Measurements from ENCODE around the gene TFIP11. TPM values are rescaled to one million over a fixed set of nuclear protein-coding genes. Genes with fewer than 3 reads are reported as not detected.

The TFIP11 gene
- total RNA-seq, 1 donor from 2014 or later = 11.6 TPM

DNA sequence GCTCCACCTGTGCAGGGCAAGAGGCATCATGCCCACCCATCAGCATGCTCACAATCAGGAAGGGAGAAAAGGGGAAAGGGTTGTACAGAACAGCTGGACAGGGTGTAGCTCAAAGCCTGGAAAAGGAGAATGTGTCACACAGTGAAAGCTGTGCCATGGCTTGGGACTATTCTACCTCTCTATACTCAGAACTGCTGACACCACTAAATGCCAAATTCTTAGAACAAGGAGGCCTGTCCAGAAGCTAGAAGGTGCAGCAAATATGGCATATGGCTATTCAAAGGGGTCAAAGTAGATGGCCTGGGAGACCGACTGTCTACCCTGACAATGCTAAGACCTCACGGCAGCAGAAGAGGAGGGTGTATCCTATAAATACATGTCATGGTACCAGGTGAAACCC is 41.5 kb downstream of the TFIP11 start:
- Histone ChIP-seq H3K27me3 (no peaks in the 10 kb centered on the region), H3K4me1 (no peaks in the 10 kb centered on the region), H3K4me3 (no peak overlapping the region), H3K9me3 (no peaks in the 10 kb centered on the region), H3K27ac (no peak overlapping the region), H3K36me3 (peaks cover 62 to 98% of the 10 kb centered on the region in 2 donors)
- intact Hi-C loops (cut with DNase I) = no loop called here
- TF ChIP-seq CTCF (IDR thresholded peaks at IDR 0.05) = no peak
- DNase-seq (ENCODE audit: low spot score in 2 of 2) = no peak

- Histone ChIP-seq H3K9me3 (no peaks in the 10 kb centered on the region), H3K4me1 (no peaks in the 10 kb centered on the region), H3K27ac (no peak overlapping the region), H3K27me3 (no peaks in the 10 kb centered on the region), H3K4me3 (no peak overlapping the region), H3K36me3 (peaks cover 67 to 87% of the 10 kb centered on the region in 2 donors)
- DNase-seq (ENCODE audit: low spot score in 2 of 2) = no peak
- no peak for TF ChIP-seq CTCF (IDR thresholded peaks at IDR 0.05)
- intact Hi-C loops (cut with DNase I) = no loop called here
These were observed 46.1 kb downstream of the TFIP11 start for GRCh38 chr22:26466196-26466595.

DNA sequence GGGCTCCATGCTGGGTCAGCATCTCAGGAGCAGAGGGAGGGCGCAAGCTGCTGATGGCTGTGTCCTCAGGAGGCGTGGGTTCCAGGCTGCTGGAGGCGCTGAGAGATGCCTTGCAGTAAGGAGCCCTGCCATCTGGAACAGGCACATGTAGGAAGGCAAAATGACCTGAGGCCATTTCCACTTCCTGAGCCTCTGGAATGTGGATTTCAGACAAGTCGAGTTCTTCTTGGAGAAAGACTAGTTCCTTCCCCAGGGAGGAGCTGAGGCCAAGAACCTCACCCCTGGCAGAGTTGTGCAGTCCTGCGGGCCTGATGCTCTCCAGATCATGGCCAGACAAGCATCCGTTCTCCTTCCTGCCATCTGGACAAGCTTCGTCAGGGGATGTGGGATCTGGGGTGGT is 48.0 kb downstream of the TFIP11 start:
- DNase-seq (ENCODE audit: low spot score in 2 of 2) = no peak
- Histone ChIP-seq H3K4me3 (no peak overlapping the region), H3K27me3 (no peaks in the 10 kb centered on the region), H3K9me3 (no peaks in the 10 kb centered on the region), H3K27ac (no peak overlapping the region), H3K4me1 (no peaks in the 10 kb centered on the region), H3K36me3 (peaks cover 56 to 79% of the 10 kb centered on the region in 2 donors)
- TF ChIP-seq CTCF (IDR thresholded peaks at IDR 0.05) = no peak
- intact Hi-C loops (cut with DNase I) = no loop called here

DNA sequence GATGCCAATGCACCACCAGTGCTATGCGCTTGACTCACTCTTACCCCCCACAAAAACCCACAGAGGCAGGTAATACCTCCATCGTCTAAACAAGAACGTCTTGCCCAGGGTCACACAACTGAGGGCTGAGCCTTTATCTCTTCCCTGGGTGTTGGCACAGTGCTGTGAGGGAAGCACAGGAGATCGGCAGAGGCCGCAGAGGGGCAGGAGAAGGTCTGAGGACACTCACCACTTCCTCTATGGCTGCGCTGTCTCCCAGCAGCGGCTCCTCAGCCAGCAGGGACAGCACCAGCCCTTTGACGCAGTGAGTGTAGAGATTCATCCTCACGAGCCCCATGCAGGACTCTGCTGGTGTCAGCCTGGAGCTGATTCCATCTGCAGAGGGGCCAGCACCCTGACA is 48.6 kb downstream of the TFIP11 start:
- no peak for DNase-seq (ENCODE audit: low spot score in 2 of 2)
- no peaks in the 10 kb centered on the region for H3K4me1 ChIP-seq
- H3K27me3 ChIP-seq = no peaks in the 10 kb centered on the region
- no peak overlapping the region for H3K27ac ChIP-seq
- H3K9me3 ChIP-seq = no peaks in the 10 kb centered on the region
- no peak for TF ChIP-seq CTCF (IDR thresholded peaks at IDR 0.05)
- no peak overlapping the region for H3K4me3 ChIP-seq
- H3K36me3 ChIP-seq = peaks cover 51 to 73% of the 10 kb centered on the region in 2 donors
- intact Hi-C loops (cut with DNase I) = no loop called here

GRCh38 chr22:26463101-26463661 is 49.1 kb downstream of the TFIP11 start:
- Histone ChIP-seq H3K9me3 (no peaks in the 10 kb centered on the region), H3K27me3 (no peaks in the 10 kb centered on the region), H3K27ac (no peak overlapping the region), H3K4me1 (no peaks in the 10 kb centered on the region), H3K4me3 (no peak overlapping the region), H3K36me3 (peaks cover 49 to 73% of the 10 kb centered on the region in 2 donors)
- DNase-seq (ENCODE audit: low spot score in 2 of 2) = no peak
- intact Hi-C loops (cut with DNase I) = no loop called here
- no peak for TF ChIP-seq CTCF (IDR thresholded peaks at IDR 0.05)

- H3K36me3 ChIP-seq = peaks cover 50 to 73% of the 10 kb centered on the region in 2 donors
- no peaks in the 10 kb centered on the region for H3K27me3 ChIP-seq
- DNase-seq (ENCODE audit: low spot score in 2 of 2) = no peak
- no peak overlapping the region for H3K27ac ChIP-seq
- no peaks in the 10 kb centered on the region for H3K4me1 ChIP-seq
- H3K4me3 ChIP-seq = no peak overlapping the region
- H3K9me3 ChIP-seq = no peaks in the 10 kb centered on the region
- TF ChIP-seq CTCF (IDR thresholded peaks at IDR 0.05) = no peak
- intact Hi-C loops (cut with DNase I) = no loop called here
These were observed 49.6 kb downstream of the TFIP11 start for GRCh38 chr22:26462641-26463040.
